ENCODE measurements around the gene DST. TPM values are rescaled to one million over a fixed set of nuclear protein-coding genes. Genes with fewer than 3 reads are reported as not detected.

The DST gene
- total and polyA plus RNA-seq, 8 donors: 42.4 to 149 (median 72.4) TPM

GRCh38 chr6:56542364-56543331 is 100.0 kb downstream of the DST start:
- H3K9me3 ChIP-seq: no peaks in the 10 kb centered on the region
- H3K27ac ChIP-seq: peak overlapping the region; percentile 93 to 99 (median 96)
- intact Hi-C loops (cut with DNase I): no loop called here
- no peaks in the 10 kb centered on the region for H3K36me3 ChIP-seq
- no peaks in the 10 kb centered on the region for H3K27me3 ChIP-seq
- TF ChIP-seq CTCF (IDR thresholded peaks at IDR 0.05): no peak
- peak; percentile 87 to 91 (median 90) for ATAC-seq
- peak; percentile 82 for FAIRE-seq
- peaks cover 0 to 16% (median 8%) of the 10 kb centered on the region in 3 donors for H3K4me1 ChIP-seq
- 0% methylated on average over 50 of the region's 50 CpGs for WGBS, 2 donors
- DNase-seq: peak; percentile 89 to 95 (median 94)
- H3K4me3 ChIP-seq: peak overlapping the region; percentile 33 to 55 (median 46)

- H3K27ac ChIP-seq: peak overlapping the region; percentile 93 to 99 (median 96)
- H3K4me3 ChIP-seq: peak overlapping the region; percentile 33 to 55 (median 46)
- intact Hi-C loops (cut with DNase I): no loop called here
- WGBS, 2 donors: 1% methylated on average over 3 of the region's 3 CpGs
- DNase-seq (no peak), ATAC-seq (peak in 2 of 4 donors; percentile 6 to 11), FAIRE-seq (no peak)
- no peaks in the 10 kb centered on the region for H3K27me3 ChIP-seq
- peaks cover 3 to 19% (median 16%) of the 10 kb centered on the region in 3 donors for H3K4me1 ChIP-seq
- TF ChIP-seq CTCF (IDR thresholded peaks at IDR 0.05): no peak
- H3K36me3 ChIP-seq: no peaks in the 10 kb centered on the region
- H3K9me3 ChIP-seq: no peaks in the 10 kb centered on the region
Observed at GRCh38 chr6:56541741-56542360, 100.8 kb downstream of the DST start.

GRCh38 chr6:56541030-56541600 is 101.6 kb downstream of the DST start:
- FAIRE-seq (no peak), ATAC-seq (peak; percentile 22 to 50 (median 32))
- WGBS, 2 donors: 1 to 5% methylated on average over 11 of the region's 11 CpGs

More at GRCh38 chr6:56541030-56541600, 101.6 kb downstream of the DST start:
- H3K27me3 ChIP-seq: no peaks in the 10 kb centered on the region
- intact Hi-C loops (cut with DNase I): no loop called here
- H3K36me3 ChIP-seq: no peaks in the 10 kb centered on the region
- DNase-seq: peak in 2 of 6 donors; percentile 20 to 32
- TF ChIP-seq CTCF (IDR thresholded peaks at IDR 0.05): no peak
- H3K4me1 ChIP-seq: peaks cover 6 to 26% (median 19%) of the 10 kb centered on the region in 3 donors
- H3K27ac ChIP-seq: peak overlapping the region; percentile 93 to 99 (median 96)
- peak overlapping the region; percentile 15 to 55 (median 44) for H3K4me3 ChIP-seq
- H3K9me3 ChIP-seq: no peaks in the 10 kb centered on the region
